Measurements from ENCODE around the gene CWC15. TPM values are rescaled to one million over a fixed set of nuclear protein-coding genes. Genes with fewer than 3 reads are reported as not detected.

Gene CWC15
- polyA plus RNA-seq, 1 of the 3 experiments (the other 2 are of a cell fraction) = 27.0 TPM

- no peak overlapping the region for H3K4me3 ChIP-seq (ENCODE audit: low read depth in 2 of 2, low read length in 1 of 2)
- H3K27me3 ChIP-seq (ENCODE audit: insufficient read depth) = no peaks in the 10 kb centered on the region
- H2AFZ ChIP-seq (ENCODE audit: low read depth) = no peak overlapping the region
- H3K4me1 ChIP-seq (ENCODE audit: control insufficient read depth in 1 of 2, insufficient read depth in 2 of 2, low read depth in 1 of 2, low read length in 1 of 2) = peaks cover 28 to 48% of the 10 kb centered on the region in 2 experiments
- ChIA-PET CTCF (interaction anchor here (0.6 to 1.7 kb wide), 4 partner anchors 8 to 819 kb away, joined by 3 to 4 read pairs (median 4); no protein-coding TSS in a partner anchor), POLR2A (no interaction called here)
- WGBS (ENCODE audit: low lambda C conversion rate) = 67% methylated on average over 7 of the region's 7 CpGs
- H3K79me2 ChIP-seq (ENCODE audit: insufficient read depth) = no peaks in the 10 kb centered on the region
- H3K9ac ChIP-seq = no peak overlapping the region
- no peaks in the 10 kb centered on the region for H3K9me2 ChIP-seq
- no peak for TF ChIP-seq USF2 (IDR thresholded peaks at IDR 0.05; ENCODE audit: borderline replicate concordance, low read depth, low read length)
- no peaks in the 10 kb centered on the region for H4K20me1 ChIP-seq (ENCODE audit: insufficient read depth)
- no peak for DNase-seq
- no peaks in the 10 kb centered on the region for H3K36me3 ChIP-seq (replicated peaks in 1 of 2; ENCODE audit: control insufficient read depth in 1 of 2, insufficient read depth in 2 of 2, low read length in 1 of 2)
- no peak overlapping the region for H3K4me2 ChIP-seq
- peaks cover 22% of the 10 kb centered on the region for H3F3A ChIP-seq (replicated peaks; ENCODE audit: insufficient read depth)
- peak overlapping the region; percentile 87 to 89 for H3K27ac ChIP-seq (ENCODE audit: low read depth in 2 of 2, low read length in 1 of 2)
- no peaks in the 10 kb centered on the region for H3K9me3 ChIP-seq
Measured at GRCh38 chr11:94925422-94926270, 47.7 kb downstream of the CWC15 start.

GRCh38 chr11:94924612-94925011 lies 48.7 kb downstream of the CWC15 start:
- DNase-seq = peak; percentile 22
- POLR2A ChIA-PET = interaction anchor here (0.7 kb wide), 1 partner anchor 100 kb away, joined by 3 read pairs; no protein-coding TSS in a partner anchor
- H3K9me3 ChIP-seq = no peaks in the 10 kb centered on the region
- H3K9ac ChIP-seq = no peak overlapping the region
- H3K36me3 ChIP-seq (replicated peaks in 1 of 2; ENCODE audit: control insufficient read depth in 1 of 2, insufficient read depth in 2 of 2, low read length in 1 of 2) = no peaks in the 10 kb centered on the region
- no peaks in the 10 kb centered on the region for H3K9me2 ChIP-seq
- H4K20me1 ChIP-seq (ENCODE audit: insufficient read depth) = no peaks in the 10 kb centered on the region
- CTCF ChIA-PET = interaction anchor here (1.2 to 1.3 kb wide), 2 partner anchors 27 to 302 kb away, joined by 4 read pairs; no protein-coding TSS in a partner anchor
- H3K27me3 ChIP-seq (ENCODE audit: insufficient read depth) = no peaks in the 10 kb centered on the region
- peaks cover 28 to 48% of the 10 kb centered on the region in 2 experiments for H3K4me1 ChIP-seq (ENCODE audit: control insufficient read depth in 1 of 2, insufficient read depth in 2 of 2, low read depth in 1 of 2, low read length in 1 of 2)
- H2AFZ ChIP-seq (ENCODE audit: low read depth) = no peak overlapping the region
- 49% methylated on average over 5 of the region's 5 CpGs for WGBS (ENCODE audit: low lambda C conversion rate)
- H3K79me2 ChIP-seq (ENCODE audit: insufficient read depth) = no peaks in the 10 kb centered on the region
- TF ChIP-seq SMC3 (IDR thresholded peaks at IDR 0.05; ENCODE audit: low read depth, low read length) (no peak), GABPA (IDR thresholded peaks at IDR 0.05; ENCODE audit: low read depth) (no peak), MAX (IDR thresholded peaks at IDR 0.05; ENCODE audit: low read depth) (no peak), PBX3 (IDR thresholded peaks at IDR 0.05) (no peak), FOXJ3 (CRISPR knock-in tag; IDR thresholded peaks at IDR 0.05) (no peak), RCOR1 (IDR thresholded peaks at IDR 0.05; ENCODE audit: low read length) (no peak), ZBTB33 (IDR thresholded peaks at IDR 0.05; ENCODE audit: borderline replicate concordance, low read depth) (no peak), POLR2AphosphoS5 (IDR thresholded peaks at IDR 0.05; ENCODE audit: low read depth, low read length) (no peak), SIN3A (IDR thresholded peaks at IDR 0.05; ENCODE audit: borderline replicate concordance, low read depth, low read length) (no peak), USF1 (IDR thresholded peaks at IDR 0.05; ENCODE audit: borderline replicate concordance, low read depth) (no peak), CHD2 (IDR thresholded peaks at IDR 0.05; ENCODE audit: low read length, partially characterized antibody) (no peak)
- H3K4me3 ChIP-seq (ENCODE audit: low read depth in 2 of 2, low read length in 1 of 2) = no peak overlapping the region
- peak overlapping the region; percentile 87 to 89; a peak in 3 of 4 replicates for H3K27ac ChIP-seq (ENCODE audit: low read depth in 2 of 2, low read length in 1 of 2)
- no peak overlapping the region for H3K4me2 ChIP-seq
- H3F3A ChIP-seq (replicated peaks; ENCODE audit: insufficient read depth) = peaks cover 22% of the 10 kb centered on the region
